HTR-8/SVneo (cell line): Measurements from ENCODE around the gene PITPNB.

ENCODE experiments used
- DNase-seq: peaks from one replicate; pipeline ENCODE4 v3.0.0; 2011; ENCODE audit warnings: low spot score, mixed read lengths; ENCODE audit not compliant: insufficient read length
- FAIRE-seq: peaks from 2 replicates; lab custom pipeline; 2011; peaks lifted over from hg19 to GRCh38; lab: Jason Lieb, UNC

PITPNB gene

DNA sequence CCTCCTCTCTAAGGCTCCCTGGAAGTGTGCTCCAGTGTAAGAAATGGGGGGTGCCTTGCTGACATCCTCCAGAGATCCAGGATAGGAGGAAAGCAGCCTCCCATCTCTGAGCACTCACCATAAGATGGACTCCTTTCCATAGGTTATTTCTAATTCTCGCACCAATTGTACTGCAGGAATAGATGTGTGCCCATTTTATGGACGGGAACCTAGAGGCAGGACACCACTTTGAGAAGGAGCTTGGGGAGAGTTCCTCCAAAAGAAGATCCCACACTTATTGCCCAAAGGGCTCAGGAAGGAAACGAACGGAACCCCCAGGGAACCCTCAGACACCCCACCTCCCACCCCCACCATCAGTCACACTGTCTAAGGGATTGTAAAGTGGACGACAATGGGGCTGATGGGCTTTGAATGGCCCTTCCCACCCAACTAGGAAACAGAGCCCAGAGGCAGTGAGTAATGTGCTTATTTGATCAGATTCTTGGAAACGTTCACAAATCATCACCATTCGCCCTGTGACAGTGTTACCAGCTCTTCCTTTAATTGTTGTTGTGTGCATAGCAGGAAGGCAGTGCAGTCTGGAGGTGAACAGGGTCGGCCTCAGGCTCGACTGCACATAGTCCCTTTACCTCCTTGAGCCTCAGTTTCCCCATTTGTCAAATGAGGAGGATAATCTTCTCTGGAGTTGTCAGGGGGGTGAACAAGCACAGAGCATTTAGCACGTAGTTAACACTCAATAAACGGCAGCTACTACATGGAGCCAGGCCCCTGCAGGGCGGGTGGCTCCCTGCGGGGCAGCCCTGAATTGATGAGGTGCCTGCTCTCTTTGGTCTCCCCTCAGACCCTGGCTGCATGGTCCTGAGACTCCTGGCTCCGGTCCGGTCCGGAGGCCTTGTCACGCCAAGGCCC, 109.1 kb downstream of the PITPNB start:
- no peak for FAIRE-seq

DNA sequence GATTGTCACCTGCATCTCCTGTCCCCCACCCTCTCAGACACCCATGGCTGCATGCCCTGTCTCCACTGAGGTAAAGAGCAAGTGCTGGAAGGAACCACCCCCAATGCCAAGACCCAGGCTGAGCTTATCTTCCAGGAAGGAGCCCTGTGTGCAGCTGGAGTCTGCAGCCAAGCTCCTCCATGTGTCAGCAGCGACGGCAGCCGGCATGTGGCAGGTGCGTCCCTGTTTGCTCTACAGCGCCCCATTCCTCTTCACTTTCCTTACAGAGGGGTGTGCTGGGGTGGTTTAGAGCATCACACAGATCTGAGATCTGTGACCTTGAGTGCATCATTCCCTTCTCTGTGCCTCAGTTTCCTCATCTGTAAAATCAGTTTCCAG, 109.8 kb downstream of the PITPNB start:
- no peak for FAIRE-seq
- no peak for DNase-seq

More for the DNA sequence above, 109.1 kb downstream of the PITPNB start:
- DNase-seq: no peak

DNA sequence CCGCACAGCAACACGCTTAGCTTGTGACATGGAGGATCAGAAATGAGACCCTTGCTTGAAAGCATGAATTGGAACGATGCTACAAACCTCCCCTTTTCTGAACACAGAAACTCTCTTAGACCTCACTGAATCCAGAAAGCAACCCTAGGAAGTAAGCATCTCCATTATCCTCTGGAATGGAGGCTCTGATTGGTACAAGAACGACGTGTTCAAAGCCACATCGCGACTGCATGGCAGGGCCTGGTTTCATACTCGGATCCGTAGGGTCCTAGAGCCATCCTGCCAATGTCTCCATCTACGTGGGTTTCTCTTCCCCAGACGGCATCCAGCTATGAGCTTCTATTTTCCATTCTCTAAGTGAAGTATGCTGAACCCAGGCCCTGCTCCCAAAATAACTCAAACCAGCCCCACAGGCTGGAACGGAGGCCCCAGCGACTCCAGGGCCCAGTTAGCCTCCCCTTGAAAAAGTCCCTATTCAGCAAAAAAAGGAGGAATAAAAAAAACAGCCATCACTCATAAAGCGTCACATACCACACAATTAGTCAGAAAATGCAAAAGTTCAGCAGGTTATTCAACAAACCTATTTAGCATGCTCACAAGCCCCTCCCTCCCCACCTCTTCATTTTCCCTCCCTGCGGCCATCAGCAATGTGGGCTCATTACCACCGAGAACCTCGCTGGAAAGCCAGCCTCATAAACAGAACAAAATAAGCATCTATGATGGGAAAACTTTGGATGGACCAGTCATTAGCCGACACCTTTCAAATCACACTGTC, 110.4 kb downstream of the PITPNB start:
- FAIRE-seq (no peak), DNase-seq (no peak)

DNA sequence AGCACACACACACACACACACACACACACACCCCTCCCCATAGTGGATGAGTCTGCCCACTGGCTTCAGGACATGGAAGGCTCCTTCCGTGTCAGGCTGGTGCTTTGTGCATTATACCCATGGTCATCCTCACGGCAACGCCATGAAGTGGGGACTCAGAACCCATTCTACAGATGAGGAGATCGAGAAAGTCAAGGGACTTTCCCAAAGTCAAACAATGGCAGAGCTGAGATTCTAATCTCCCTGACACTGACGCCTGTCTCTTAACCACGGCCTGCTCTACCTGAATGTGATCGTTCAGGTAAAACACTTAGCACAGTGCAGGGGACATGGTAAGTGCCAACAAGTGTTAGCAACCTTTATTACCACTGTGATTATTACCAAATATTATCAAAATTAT, 113.2 kb downstream of the PITPNB start:
- FAIRE-seq: no peak
- DNase-seq: no peak

DNA sequence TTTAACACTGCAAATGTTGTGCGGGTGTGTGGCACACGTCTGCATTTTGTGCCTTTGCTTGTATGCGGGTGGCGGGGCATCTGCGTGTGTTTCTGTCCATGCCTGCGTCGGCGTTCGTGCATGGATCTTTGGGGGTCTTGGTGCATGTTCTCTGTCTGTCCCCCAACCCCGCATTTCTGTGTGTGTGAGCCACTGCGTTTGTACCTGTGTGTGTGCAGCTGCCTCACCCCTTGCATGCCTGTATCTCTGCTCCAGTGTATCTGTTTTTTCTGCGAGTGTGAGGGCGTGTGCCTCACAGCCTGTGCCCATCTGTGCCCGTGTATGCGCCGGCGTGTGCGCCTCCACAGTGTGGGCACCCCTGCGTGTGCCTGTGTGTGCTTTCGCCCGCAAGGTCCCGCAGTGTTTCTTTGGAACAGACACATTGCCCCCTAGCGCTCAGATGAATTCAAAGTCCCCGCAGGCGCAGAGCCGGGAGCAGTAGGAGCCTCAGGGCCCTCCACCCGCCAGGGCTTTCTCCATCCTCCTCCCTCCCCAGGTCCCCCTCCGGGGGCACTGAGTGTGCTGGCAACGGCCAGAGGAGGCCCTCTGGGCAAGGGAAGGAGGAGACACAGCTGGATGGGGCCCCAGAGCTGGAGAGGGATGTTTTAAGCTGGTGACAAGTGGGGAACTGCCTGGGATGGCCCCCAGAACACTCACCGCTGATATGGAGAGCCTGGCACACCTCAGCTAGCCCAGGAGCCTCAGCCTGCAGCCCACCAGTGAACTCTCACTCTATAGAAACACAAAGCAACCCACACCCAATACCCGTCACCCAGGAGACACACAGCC, 114.4 kb downstream of the PITPNB start:
- FAIRE-seq: peak; percentile 16

DNA sequence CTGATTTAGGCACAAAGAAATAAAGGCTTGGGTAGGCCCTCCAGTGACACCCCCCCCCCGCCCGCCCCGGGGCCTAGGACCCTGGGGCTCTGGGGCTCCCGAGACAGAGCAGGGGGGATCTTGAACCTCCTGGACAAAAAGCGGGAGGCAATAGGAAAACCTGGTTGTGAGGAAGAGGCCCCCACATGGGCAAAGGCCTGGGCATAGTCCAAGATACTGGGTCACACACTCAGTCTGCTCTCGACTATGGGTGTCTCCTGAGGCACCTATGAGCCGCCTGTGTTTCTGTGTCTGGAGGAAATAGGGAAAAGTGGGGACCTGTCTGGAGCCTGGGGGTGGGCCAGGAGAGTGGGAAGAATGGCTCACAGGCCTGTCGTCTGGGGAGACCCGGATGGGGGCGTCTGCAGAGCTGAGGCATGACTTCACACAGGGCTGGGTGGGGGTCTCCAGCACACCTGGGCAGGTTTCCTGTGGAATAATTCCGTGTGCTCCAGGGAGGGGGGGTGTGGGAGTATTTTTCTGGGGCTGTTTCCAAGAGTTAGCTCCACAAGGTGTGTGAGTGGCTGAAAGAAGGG, 115.1 kb downstream of the PITPNB start:
- DNase-seq (no peak), FAIRE-seq (no peak)

More for the DNA sequence above, 114.4 kb downstream of the PITPNB start:
- peak; percentile 37 for DNase-seq

DNA sequence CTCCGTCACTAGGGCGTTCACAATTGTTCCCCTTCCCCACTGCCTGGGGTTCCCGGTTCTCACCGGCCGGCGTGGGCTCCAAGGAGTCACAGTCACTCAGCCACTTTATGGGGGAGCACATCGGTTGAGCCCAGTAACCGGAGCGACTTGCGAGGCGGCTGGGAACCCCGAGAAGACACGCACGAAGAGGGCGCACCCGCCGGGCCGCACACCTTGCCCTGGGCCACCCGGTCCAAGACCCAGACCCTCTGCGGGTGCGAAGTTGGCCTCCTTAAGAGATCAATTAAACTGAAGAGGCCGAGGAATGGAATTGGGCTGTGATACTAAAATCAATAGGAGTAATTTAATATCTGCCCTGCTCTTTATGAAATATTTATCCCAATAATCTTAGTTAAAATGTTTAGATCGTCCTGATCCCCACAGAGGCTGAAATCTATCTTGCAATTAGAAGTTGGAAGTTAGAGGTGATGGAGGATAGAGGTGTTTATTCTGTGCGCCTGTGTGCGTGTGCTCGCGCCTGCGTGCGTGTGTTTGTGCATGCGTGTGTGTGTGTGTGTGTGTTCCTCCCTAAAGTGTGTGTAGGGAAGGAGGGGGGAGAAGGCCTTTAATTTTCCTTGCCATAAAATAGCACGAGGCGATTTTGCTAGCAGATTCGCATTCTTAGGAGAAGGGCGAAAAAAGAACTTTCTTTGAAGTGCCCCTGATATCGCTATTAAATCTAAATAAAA, 116.5 kb downstream of the PITPNB start:
- DNase-seq: no peak
- FAIRE-seq: no peak
